Parathyroid adenoma (tissue), 2 donors: ENCODE results near the gene ZNF654.
A peak's percentile ranks its signal among the peaks of the same experiment; 100 is the strongest.

Experiments used
- H2AFZ ChIP-seq: fragments of 300-600 bp; sonication (generic); one replicate; pipeline ENCODE4 v1.7.0; 2017; ENCODE audit warnings: antibody characterized with exemption, mild to moderate bottlenecking
- H3K27ac ChIP-seq: fragments of 300-600 bp; sonication (generic); one replicate; pipeline ENCODE4 v1.7.0; 2017
- H3K27me3 ChIP-seq: fragments of 300-600 bp; sonication (generic); one replicate; pipeline ENCODE4 v1.7.0; 2017; ENCODE audit warnings: low read length; ENCODE audit not compliant: control insufficient read depth, insufficient read depth
- H3K36me3 ChIP-seq: fragments of 300-600 bp; sonication (generic); one replicate; pipeline ENCODE4 v1.7.0; 2017; ENCODE audit warnings: low read length; ENCODE audit not compliant: control insufficient read depth, insufficient read depth
- H3K4me1 ChIP-seq: fragments of 300-600 bp; sonication (generic); one replicate; pipeline ENCODE4 v1.7.0; 2017; ENCODE audit warnings: control low read depth
- H3K4me2 ChIP-seq: fragments of 300-600 bp; sonication (generic); one replicate; pipeline ENCODE4 v1.7.0; 2017; ENCODE audit warnings: low read length
- H3K4me3 ChIP-seq: fragments of 300-600 bp; sonication (generic); one replicate; pipeline ENCODE4 v1.7.0; 2017; ENCODE audit warnings: low read depth, low read length
- H3K79me2 ChIP-seq: fragments of 300-600 bp; sonication (generic); one replicate; pipeline ENCODE4 v1.7.0; 2017; ENCODE audit warnings: control low read depth
- H3K9ac ChIP-seq: fragments of 300-600 bp; sonication (generic); one replicate; pipeline ENCODE4 v1.7.0; 2017; ENCODE audit warnings: mild to moderate bottlenecking
- H3K9me3 ChIP-seq: fragments of 300-600 bp; sonication (generic); one replicate; pipeline ENCODE4 v1.7.0; 2017; ENCODE audit warnings: low read length; ENCODE audit not compliant: control insufficient read depth
- CTCF ChIP-seq: fragments of 300-600 bp; sonication (generic); IDR thresholded peaks from one replicate; pipeline ENCODE4 v1.7.0; 2017; ENCODE audit warnings: antibody characterized with exemption, mild to moderate bottlenecking
- donor health status: primary hyperparathyroidism.

Gene ZNF654

GRCh38 chr3:88040529-88040928 lies 18.5 kb upstream of the ZNF654 start:
- H3K79me2 ChIP-seq, result no peaks in the 10 kb centered on the region
- no peak overlapping the region for H3K27ac ChIP-seq
- no peaks in the 10 kb centered on the region for H3K36me3 ChIP-seq
- no peaks in the 10 kb centered on the region for H3K27me3 ChIP-seq
- H3K9me3 ChIP-seq, result no peaks in the 10 kb centered on the region
- H3K4me1 ChIP-seq, result no peaks in the 10 kb centered on the region
- H2AFZ ChIP-seq, result no peak overlapping the region
- H3K4me2 ChIP-seq, result no peak overlapping the region
- no peak overlapping the region for H3K9ac ChIP-seq
- TF ChIP-seq CTCF, result no peak
- no peak overlapping the region for H3K4me3 ChIP-seq

GRCh38 chr3:88041005-88041404 lies 18.1 kb upstream of the ZNF654 start:
- H3K4me3 ChIP-seq, result no peak overlapping the region
- H3K27me3 ChIP-seq, result no peaks in the 10 kb centered on the region
- H2AFZ ChIP-seq, result no peak overlapping the region
- no peaks in the 10 kb centered on the region for H3K9me3 ChIP-seq
- H3K27ac ChIP-seq, result no peak overlapping the region
- no peak for TF ChIP-seq CTCF
- H3K4me1 ChIP-seq, result no peaks in the 10 kb centered on the region
- H3K79me2 ChIP-seq, result no peaks in the 10 kb centered on the region
- no peak overlapping the region for H3K9ac ChIP-seq
- H3K36me3 ChIP-seq, result no peaks in the 10 kb centered on the region
- no peak overlapping the region for H3K4me2 ChIP-seq

- H3K4me3 ChIP-seq, result no peak overlapping the region
- TF ChIP-seq CTCF, result no peak
- no peaks in the 10 kb centered on the region for H3K36me3 ChIP-seq
- no peak overlapping the region for H3K4me2 ChIP-seq
- no peaks in the 10 kb centered on the region for H3K9me3 ChIP-seq
- H3K9ac ChIP-seq, result no peak overlapping the region
- H3K79me2 ChIP-seq, result no peaks in the 10 kb centered on the region
- H3K27me3 ChIP-seq, result no peaks in the 10 kb centered on the region
- no peaks in the 10 kb centered on the region for H3K4me1 ChIP-seq
- H3K27ac ChIP-seq, result no peak overlapping the region
- H2AFZ ChIP-seq, result no peak overlapping the region
Measured at GRCh38 chr3:88044411-88044810, 14.6 kb upstream of the ZNF654 start.

- Histone ChIP-seq H3K27me3 (no peaks in the 10 kb centered on the region), H3K79me2 (no peaks in the 10 kb centered on the region), H3K4me3 (no peak overlapping the region), H3K9ac (no peak overlapping the region), H3K36me3 (no peaks in the 10 kb centered on the region), H3K4me1 (no peaks in the 10 kb centered on the region), H3K9me3 (no peaks in the 10 kb centered on the region), H3K4me2 (no peak overlapping the region), H2AFZ (no peak overlapping the region), H3K27ac (no peak overlapping the region)
- no peak for TF ChIP-seq CTCF
Measured at GRCh38 chr3:88046766-88047165, 12.3 kb upstream of the ZNF654 start.

GRCh38 chr3:88057630-88058305 lies 1.3 kb upstream of the ZNF654 start:
- Histone ChIP-seq H3K4me3 (peak overlapping the region; percentile 97), H2AFZ (peak overlapping the region; percentile 86), H3K27ac (peak overlapping the region; percentile 94), H3K27me3 (no peaks in the 10 kb centered on the region), H3K9ac (peak overlapping the region; percentile 92), H3K36me3 (no peaks in the 10 kb centered on the region), H3K4me1 (peaks cover 4% of the 10 kb centered on the region), H3K79me2 (peaks cover 19% of the 10 kb centered on the region), H3K4me2 (peak overlapping the region; percentile 75), H3K9me3 (no peaks in the 10 kb centered on the region)
- TF ChIP-seq CTCF, result no peak
